GM13976 (cell line): Measurements from ENCODE around the gene P4HA1.
"Not testable (repeated sequence)": the region's sequence is repeated elsewhere in the genome, so short reads cannot be mapped to it uniquely, and the experiment has no call there.

Experiments
- DNase-seq: peaks from one replicate; pipeline ENCODE4 v3.0.0; 2012; ENCODE audit warnings: low spot score
- CTCF ChIP-seq: IDR thresholded peaks from 2 replicates; pipeline ENCODE4 v1.5.1; 2012; ENCODE audit warnings: borderline replicate concordance, mild to moderate bottlenecking; ENCODE audit not compliant: insufficient read depth; ENCODE audit errors: extremely low read depth, missing control alignments, control extremely low read depth
- in situ Hi-C: fragments of 300-500 bp; cut with MboI; formaldehyde crosslinking; loops from one replicate; pipeline ENCODE4 v1.12.0; 2022; ENCODE audit warnings: low sequenced_read_pairs, mixed read lengths, inconsistent platforms; ENCODE audit not compliant: unreplicated experiment

The P4HA1 gene

GRCh38 chr10:73053275-73053674, 43.4 kb downstream of the P4HA1 start:
- no peak for TF ChIP-seq CTCF
- DNase-seq: no peak
- in situ Hi-C loops: loop anchor here (25.0 kb wide), 1 partner anchor 691 kb away; the partner anchor contains the start of gene DNAJB12

DNA sequence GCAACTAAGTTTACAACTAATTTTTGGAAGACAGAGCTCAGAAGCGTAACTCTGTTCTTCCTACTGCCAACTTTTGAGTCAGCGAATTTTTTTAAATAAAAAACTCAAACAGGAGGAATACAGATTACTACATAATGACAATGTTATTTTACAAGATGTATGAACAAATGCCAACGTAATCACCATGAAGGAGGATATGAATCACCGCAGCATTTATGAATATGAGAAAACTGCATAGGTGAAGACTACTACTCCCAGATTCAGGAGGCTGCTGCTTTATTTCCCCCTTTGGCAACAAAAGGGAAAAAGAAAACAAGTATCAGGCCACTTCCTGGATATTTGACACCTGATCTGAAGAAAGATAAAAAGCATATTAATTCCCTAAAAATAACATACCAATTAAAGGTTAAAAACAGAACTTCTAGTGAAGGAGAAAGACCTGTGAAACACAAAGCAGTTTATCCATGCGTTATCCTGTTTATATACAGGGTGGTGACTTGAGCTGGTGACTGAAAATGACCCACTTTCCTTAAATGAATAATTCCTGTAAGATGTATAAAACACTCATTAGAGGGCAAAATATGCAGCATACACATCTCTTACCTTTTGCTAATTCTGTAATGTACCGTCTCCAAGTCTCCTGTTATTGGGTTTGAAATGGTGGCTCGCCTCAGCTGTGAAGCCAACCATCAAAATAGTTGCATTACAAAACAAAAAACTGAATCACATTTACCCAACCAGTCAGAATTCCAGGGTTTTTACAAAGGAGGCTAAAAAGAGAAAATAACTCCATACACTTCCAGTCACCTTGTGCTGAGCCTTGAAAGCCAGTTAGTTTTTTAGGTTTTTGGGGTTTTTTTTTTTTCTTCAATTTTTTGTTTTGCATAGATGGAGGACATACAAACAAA, 52.0 kb downstream of the P4HA1 start:
- in situ Hi-C loops: no loop called here
- TF ChIP-seq CTCF: no peak
- DNase-seq: no peak

DNA sequence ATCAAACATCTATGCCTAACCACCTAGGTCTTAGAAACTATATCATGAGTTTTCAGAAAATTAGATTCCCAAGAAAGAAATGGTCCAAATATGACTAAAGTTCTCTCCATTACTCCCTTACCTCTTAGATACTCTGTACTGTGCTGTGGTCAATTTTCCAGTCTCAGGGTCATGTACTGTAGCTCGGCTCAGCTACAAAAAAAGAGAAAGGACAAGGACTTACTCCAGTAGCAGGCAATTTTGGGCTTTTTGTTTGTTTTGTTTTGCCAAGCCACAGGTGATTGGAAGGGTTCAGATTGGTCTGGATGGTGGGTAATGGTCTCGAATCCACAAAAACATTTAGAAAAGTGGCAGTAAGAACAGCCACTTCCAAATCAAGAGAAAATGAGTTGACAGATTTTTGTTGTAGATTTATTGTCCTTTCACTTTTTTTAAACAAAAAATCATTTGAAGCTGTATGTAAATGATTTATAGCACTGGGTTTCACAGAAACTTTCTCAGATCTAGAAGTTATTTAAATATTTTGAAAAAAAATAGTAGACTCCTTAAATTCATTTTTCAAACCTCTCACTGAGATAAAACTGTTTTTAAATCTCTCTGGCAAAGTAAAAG, 52.8 kb downstream of the P4HA1 start:
- in situ Hi-C loops: no loop called here
- DNase-seq: no peak
- TF ChIP-seq CTCF: no peak

DNA sequence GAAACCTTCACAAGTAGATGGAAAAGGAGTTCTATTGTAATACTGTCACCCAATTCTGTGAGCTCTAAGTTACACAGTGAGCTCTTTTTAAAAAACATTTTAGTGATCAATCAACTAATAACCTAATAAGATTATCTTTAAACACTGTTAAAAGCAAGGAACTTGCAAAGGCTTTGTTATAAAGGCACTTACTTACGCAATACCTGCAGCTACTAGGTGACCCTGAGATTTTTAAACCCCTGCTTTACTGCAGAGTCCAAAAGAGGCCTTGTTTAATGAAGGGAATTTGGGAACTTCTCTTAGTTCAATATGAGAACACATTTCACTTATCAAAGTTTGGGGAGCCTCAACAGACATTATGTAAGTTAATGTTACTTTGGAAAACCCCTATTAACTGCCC, 53.3 kb downstream of the P4HA1 start:
- DNase-seq: no peak
- in situ Hi-C loops: no loop called here
- TF ChIP-seq CTCF: no peak

DNA sequence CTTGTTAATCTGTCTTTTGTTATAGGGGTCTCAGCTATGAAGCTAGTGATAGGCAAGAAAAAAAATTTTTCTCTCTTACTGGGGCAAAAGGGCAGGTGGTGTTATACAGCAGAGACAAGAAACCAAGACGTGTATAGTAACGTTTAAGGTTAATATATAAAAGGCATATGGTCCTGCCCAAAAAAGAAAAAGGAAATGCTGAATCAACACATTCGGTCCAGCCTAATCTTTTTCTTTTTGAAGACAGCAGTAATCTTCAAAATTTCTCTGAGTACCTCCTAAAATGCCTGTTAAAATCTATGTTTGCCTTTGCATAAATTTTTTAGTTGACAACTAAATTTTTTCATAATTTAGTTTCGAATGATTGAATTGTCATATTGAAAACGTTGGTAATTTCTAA, 54.5 kb downstream of the P4HA1 start:
- TF ChIP-seq CTCF: no peak
- DNase-seq: no peak
- in situ Hi-C loops: no loop called here

GRCh38 chr10:73039635-73040034, 57.0 kb downstream of the P4HA1 start:
- in situ Hi-C loops: no loop called here
- DNase-seq: no peak
- TF ChIP-seq CTCF: no peak

DNA sequence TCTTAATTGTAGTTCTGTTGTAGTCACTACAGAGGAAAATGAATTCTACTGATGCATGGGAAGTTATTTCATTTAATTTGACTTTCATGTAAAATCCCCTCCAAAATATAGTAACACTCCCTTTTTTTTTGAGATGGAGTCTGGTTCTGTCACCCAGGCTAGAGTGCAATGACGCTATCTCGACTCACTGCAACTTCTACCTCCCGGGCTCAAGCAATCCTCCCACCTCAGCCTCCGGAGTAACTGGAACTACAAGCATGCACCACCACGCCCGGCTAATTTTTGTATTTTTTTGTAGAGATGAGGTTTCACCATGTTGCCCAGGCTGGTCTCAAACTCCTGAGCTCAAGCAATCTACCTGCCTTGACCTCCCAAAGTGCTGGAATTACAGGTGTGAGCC, 60.4 kb downstream of the P4HA1 start:
- in situ Hi-C loops: not testable (repeated sequence)

More for the DNA sequence above, 60.4 kb downstream of the P4HA1 start:
- not testable (repeated sequence) for DNase-seq
